GM12865 (cell line): ENCODE measurements around the gene NUP93.

Experiments used
- DNase-seq: peaks from one replicate; pipeline ENCODE4 v3.0.0; 2010; ENCODE audit warnings: low read depth
- H3K4me3 ChIP-seq: 2 replicates; pipeline ENCODE4 v1.5.1; 2011; ENCODE audit warnings: mild to moderate bottlenecking, low read depth, low read length, control low read depth
- CTCF ChIP-seq: IDR thresholded peaks from 2 replicates; pipeline ENCODE4 v1.5.1; 2011; ENCODE audit warnings: low read length, control low read depth, low read depth, inconsistent platforms; ENCODE audit not compliant: insufficient read depth; ENCODE audit errors: missing control alignments

Gene NUP93

DNA sequence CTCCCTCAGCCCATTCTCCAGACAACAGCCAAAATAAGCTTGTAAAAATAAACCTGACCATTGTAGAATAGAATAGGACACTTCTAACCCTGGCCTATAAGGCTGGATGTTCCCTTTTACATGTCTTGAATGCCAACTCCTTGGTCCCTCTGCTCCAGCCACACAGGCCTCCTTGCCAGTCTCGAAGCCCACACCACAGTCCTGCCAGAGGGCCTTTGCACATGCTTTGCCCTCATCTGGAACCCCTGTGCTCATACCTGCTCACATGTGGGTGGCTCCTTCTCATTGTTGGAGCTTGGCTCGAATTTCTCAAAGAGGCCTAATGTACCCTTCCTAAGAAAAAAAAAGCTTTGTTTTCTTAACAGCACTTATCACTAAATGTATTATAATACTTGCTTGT lies 129.7 kb downstream of the NUP93 start:
- H3K4me3 ChIP-seq: no peak overlapping the region
- TF ChIP-seq CTCF: no peak
- DNase-seq: no peak

- TF ChIP-seq CTCF: no peak
- H3K4me3 ChIP-seq: no peak overlapping the region
- peak; percentile 92 for DNase-seq
Measured at GRCh38 chr16:56860226-56861020, 130.5 kb downstream of the NUP93 start.

- TF ChIP-seq CTCF: no peak
- H3K4me3 ChIP-seq: no peak overlapping the region
- DNase-seq: peak; percentile 18
Measured at GRCh38 chr16:56861092-56861610, 131.2 kb downstream of the NUP93 start.

- TF ChIP-seq CTCF: no peak
- DNase-seq: no peak
- no peak overlapping the region for H3K4me3 ChIP-seq
Measured at GRCh38 chr16:56861756-56862155, 131.8 kb downstream of the NUP93 start.

GRCh38 chr16:56862776-56863175 lies 132.8 kb downstream of the NUP93 start:
- no peak for TF ChIP-seq CTCF
- H3K4me3 ChIP-seq: no peak overlapping the region
- DNase-seq: no peak

GRCh38 chr16:56864960-56865359 lies 135.0 kb downstream of the NUP93 start, which contains the start of gene SLC12A3:
TSS of gene SLC12A3 (plus strand) at chr16:56865207. CDS start at chr16:56865236, 29 bp downstream.
- no peak within 1 kb of the TSS for H3K4me3 ChIP-seq
- TF ChIP-seq CTCF: no peak
- no peak for DNase-seq
